ENCODE results near the gene SFMBT1.
A peak's percentile ranks its signal among the peaks of the same experiment; 100 is the strongest.

SFMBT1 gene, protein sequence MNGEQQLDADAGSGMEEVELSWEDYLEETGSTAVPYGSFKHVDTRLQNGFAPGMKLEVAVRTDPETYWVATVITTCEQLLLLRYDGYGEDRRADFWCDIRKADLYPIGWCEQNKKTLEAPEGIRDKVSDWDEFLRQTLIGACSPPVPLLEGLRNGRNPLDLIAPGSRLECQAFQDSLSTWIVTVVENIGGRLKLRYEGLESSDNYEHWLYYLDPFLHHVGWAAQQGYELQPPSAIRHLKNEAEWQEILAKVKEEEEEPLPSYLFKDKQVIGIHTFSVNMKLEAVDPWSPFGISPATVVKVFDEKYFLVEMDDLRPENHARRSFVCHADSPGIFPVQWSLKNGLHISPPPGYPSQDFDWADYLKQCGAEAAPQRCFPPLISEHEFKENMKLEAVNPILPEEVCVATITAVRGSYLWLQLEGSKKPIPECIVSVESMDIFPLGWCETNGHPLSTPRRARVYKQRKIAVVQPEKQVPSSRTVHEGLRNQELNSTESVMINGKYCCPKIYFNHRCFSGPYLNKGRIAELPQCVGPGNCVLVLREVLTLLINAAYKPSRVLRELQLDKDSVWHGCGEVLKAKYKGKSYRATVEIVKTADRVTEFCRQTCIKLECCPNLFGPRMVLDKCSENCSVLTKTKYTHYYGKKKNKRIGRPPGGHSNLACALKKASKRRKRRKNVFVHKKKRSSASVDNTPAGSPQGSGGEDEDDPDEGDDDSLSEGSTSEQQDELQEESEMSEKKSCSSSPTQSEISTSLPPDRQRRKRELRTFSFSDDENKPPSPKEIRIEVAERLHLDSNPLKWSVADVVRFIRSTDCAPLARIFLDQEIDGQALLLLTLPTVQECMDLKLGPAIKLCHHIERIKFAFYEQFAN

GRCh38 chr3:53045518-53046170 is at the start of gene SFMBT1:
Gene SFMBT1, minus strand, starts transcription at chr3:53046073. Its CDS starts 76,945 bp downstream, at chr3:52969128.
- peak; percentile 96 for DNase-seq (ENCODE audit: low spot score)

GRCh38 chr3:53092942-53093341 is 47.1 kb upstream of the SFMBT1 start:
- DNase-seq (ENCODE audit: low spot score) = no peak

GRCh38 chr3:53092216-53092615 is 46.3 kb upstream of the SFMBT1 start:
- DNase-seq (ENCODE audit: low spot score) = no peak

GRCh38 chr3:53091011-53091410 is 45.1 kb upstream of the SFMBT1 start:
- DNase-seq (ENCODE audit: low spot score) = no peak

DNA sequence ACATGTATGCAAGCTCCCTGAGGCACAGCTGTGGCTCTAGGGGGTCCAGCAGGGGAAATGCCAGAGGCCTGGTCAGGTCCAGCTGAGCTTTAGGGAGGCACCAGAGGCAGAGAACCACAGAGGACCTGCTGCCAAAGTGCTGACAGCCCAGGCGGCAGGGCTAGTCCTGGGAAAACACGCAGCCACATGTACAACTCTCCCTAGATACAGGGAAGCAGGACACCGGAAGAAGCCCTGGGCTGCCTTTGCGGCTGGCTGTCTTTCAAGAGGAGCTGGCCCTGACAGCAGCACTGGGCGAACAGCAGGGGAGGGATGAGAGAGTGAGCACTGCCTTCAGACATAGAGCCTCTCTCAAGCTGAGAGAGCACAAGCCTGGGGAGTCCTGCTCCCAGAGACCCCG is 43.6 kb upstream of the SFMBT1 start:
- no peak for DNase-seq (ENCODE audit: low spot score)

DNA sequence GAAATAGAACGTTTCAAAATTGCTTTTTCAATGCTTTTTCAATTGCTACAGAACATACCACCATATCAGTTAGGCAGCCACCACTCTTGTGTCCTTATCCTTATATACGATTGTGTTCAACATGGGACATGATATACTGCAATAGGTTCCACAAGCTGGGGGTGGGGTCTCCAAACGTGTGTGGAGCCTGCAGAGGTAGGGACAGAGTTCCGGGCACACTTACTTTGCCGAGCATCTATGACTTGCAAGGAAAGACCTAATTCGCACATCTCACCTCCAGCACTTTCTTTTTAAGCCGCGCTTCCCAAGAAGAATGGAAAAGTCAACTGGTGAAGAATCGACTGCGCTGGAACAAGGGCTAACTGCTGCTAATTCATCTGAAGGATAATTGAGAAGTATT is 39.6 kb upstream of the SFMBT1 start:
- DNase-seq (ENCODE audit: low spot score) = no peak

- DNase-seq (ENCODE audit: low spot score) = no peak
These were observed 38.6 kb upstream of the SFMBT1 start for GRCh38 chr3:53084310-53085001.

- no peak for DNase-seq (ENCODE audit: low spot score)
These were observed 38.1 kb upstream of the SFMBT1 start for GRCh38 chr3:53083949-53084309.

GRCh38 chr3:53083521-53083920 is 37.6 kb upstream of the SFMBT1 start:
- peak; percentile 70 for DNase-seq (ENCODE audit: low spot score)

- DNase-seq (ENCODE audit: low spot score) = no peak
These were observed 36.9 kb upstream of the SFMBT1 start for GRCh38 chr3:53082736-53083135.

GRCh38 chr3:53081318-53081717 is 35.4 kb upstream of the SFMBT1 start:
- DNase-seq (ENCODE audit: low spot score) = no peak

DNA sequence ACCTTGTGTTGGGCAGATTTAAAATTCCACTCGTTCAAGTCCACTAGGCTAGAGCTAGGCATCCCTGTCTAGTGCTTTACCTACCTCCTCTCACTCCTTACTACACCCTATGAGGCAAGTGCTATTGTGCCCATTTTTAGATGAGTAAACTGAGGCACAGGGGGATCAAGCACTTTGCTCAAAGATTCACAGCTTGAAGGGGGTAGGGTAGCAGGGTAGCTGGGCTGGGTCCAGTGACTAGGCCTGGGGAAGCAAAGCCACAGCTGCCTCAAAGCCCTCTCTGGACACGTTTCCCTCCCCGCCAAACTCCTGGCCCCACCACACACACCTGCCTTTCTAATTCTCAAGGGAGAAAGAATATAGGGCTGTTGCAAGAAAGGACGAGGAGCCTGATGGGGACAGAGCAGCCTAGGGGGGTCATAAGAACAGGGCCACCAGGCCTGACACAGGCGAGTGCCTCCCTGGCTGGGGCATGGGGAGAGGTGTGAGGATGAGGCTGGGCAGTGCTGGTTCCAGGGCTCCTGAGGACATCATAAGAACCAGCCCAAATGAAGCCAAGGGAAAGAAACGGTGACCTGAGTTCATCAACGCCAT is 34.8 kb upstream of the SFMBT1 start:
- DNase-seq (ENCODE audit: low spot score) = no peak

DNA sequence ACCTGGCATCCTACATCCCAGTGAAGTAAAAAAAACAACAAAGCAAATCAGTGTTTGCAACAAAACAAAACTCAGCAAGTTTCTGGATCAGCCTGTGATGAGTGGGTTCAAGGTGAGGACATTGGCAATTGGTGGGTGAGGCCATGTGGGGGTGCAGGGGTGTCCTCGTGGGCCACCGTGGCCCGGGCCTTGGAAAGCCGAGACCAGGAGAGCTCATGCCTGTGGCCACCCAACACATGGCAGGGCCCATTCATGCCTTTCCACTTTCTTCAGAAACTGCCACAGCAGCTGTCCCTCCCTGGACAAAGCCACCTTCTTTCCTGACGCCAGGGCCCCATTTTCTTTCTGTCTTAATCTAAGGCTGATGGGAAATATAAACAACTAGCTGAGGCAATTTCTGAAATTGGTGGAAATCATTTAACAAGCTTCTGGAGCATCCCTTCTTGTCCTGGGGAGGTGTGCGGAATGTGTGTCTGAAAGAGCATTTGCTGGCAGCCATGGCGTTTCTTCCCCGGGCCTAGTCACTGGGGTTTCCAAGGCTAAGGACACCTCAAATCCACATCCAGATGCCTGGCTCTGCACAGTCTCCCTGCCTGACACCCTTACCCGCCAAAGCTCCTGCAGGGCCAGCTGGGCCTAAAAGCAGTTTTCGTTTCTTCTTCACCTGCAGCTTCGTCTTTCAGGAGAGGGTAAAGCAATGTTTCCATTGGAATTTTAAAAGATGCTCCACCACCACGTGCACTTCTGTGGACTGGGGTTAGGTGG is 34.1 kb upstream of the SFMBT1 start:
- DNase-seq (ENCODE audit: low spot score) = no peak

GRCh38 chr3:53079147-53079546 is 33.3 kb upstream of the SFMBT1 start:
- DNase-seq (ENCODE audit: low spot score) = no peak

- no peak for DNase-seq (ENCODE audit: low spot score)
These were observed 32.8 kb upstream of the SFMBT1 start for GRCh38 chr3:53078656-53079055.

DNA sequence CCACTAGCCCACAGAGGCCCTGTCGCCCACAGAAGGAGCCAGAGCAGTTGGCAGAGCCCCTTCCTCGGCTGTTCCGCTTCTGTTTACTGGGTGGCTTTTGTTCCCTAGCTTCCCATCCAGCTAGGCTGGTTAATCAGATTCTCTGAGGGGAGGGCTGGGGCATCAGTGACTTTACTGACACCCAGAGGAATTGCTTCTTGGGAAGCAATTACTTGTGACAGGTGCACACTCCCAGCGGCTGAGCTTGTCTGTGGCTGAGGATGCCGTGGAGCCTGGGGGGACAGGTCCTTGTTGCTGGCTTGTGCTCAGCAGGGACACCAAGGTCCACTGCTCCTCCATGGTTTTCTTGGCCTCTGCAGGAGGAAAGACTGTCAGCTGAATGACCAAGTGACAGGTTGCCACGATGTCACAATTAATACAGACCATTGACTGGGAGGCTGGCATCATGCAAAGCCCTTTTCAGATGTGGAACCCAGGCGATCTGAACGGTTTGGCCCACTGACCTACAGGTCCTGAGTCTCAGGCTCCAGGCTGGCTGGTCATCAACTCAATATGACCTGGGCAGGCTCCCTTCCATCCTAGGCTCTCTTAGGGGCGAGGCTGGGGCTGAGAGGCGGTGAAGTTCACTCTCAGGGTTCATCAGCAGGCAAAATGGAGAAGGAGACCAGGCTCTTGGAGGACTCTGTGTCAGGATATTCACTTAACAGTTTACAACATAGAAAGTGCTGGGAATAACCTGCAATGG is 31.8 kb upstream of the SFMBT1 start:
- DNase-seq (ENCODE audit: low spot score) = no peak

GRCh38 chr3:53075743-53076140 is 29.9 kb upstream of the SFMBT1 start:
- DNase-seq (ENCODE audit: low spot score) = no peak

GRCh38 chr3:53074761-53075742 is 29.2 kb upstream of the SFMBT1 start:
- DNase-seq (ENCODE audit: low spot score) = no peak

GRCh38 chr3:53074366-53074696 is 28.5 kb upstream of the SFMBT1 start:
- no peak for DNase-seq (ENCODE audit: low spot score)
